ENCODE measurements around the gene STARD13.

GRCh38 chr13:33076001-33076992 lies 209.3 kb downstream of the STARD13 start:
- TF ChIP-seq, protein P1, sequence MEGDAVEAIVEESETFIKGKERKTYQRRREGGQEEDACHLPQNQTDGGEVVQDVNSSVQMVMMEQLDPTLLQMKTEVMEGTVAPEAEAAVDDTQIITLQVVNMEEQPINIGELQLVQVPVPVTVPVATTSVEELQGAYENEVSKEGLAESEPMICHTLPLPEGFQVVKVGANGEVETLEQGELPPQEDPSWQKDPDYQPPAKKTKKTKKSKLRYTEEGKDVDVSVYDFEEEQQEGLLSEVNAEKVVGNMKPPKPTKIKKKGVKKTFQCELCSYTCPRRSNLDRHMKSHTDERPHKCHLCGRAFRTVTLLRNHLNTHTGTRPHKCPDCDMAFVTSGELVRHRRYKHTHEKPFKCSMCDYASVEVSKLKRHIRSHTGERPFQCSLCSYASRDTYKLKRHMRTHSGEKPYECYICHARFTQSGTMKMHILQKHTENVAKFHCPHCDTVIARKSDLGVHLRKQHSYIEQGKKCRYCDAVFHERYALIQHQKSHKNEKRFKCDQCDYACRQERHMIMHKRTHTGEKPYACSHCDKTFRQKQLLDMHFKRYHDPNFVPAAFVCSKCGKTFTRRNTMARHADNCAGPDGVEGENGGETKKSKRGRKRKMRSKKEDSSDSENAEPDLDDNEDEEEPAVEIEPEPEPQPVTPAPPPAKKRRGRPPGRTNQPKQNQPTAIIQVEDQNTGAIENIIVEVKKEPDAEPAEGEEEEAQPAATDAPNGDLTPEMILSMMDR (conservative IDR thresholded peaks at IDR 0.05; ENCODE audit: low read depth, low read length), result no peak
- TF ChIP-seq EZH2phosphoT487 (IDR thresholded peaks at IDR 0.05; ENCODE audit: borderline replicate concordance, low read length) (no peak), EZH2 (IDR thresholded peaks at IDR 0.05; ENCODE audit: low read length, unreplicated experiment) (no peak)
